Prostate gland (tissue), 2 donors: ENCODE results near the gene CUL7.

ENCODE experiments used
- CTCF ChIP-seq, 4 experiments: fragments of 200-600 bp in 2 of 4; fragments of 450-650 bp in 2 of 4; sonication (generic) in 2 of 4; IDR thresholded peaks; 1 replicate in 3 of 4; 2 replicates in 1 of 4; pipeline ENCODE4 v1.5.1; 2016 to 2019; ENCODE audit warnings: antibody characterized with exemption in 4 of 4, mild to moderate bottlenecking in 2 of 4, moderate library complexity in 2 of 4
- POLR2A ChIP-seq: fragments of 450-650 bp; IDR thresholded peaks from one replicate; pipeline ENCODE4 v1.6.1; 2016; ENCODE audit warnings: antibody characterized with exemption, mild to moderate bottlenecking
- POLR2AphosphoS5 ChIP-seq: sonication (generic); formaldehyde crosslinking; IDR thresholded peaks from one replicate; pipeline ENCODE4 v1.6.1; 2017; ENCODE audit warnings: antibody characterized with exemption

GRCh38 chr6:43014434-43014909 is 39.2 kb downstream of the CUL7 start:
- TF ChIP-seq POLR2A = no peak
- no peak for TF ChIP-seq CTCF (IDR thresholded peaks at IDR 0.05)
- TF ChIP-seq POLR2AphosphoS5 = no peak
